IMR-90 (cell line): ENCODE measurements around the gene EGFR. TPM values are rescaled to one million over a fixed set of nuclear protein-coding genes. Genes with fewer than 3 reads are reported as not detected.

Experiments used
- ATAC-seq: fragments of 200-7000 bp; cut with Tn5 transposase; 2 replicates; pipeline ENCODE4 v1.9.1; 2020; ENCODE audit warnings: low read depth, mild to moderate bottlenecking, moderate library complexity
- BruUV-seq: library from RNA; stranded (reverse); fragments of 400-500 nt; replicated peaks from 2 replicates; lab custom pipeline; 2021; lab: Mats Ljungman, UMichigan
- CTCF ChIA-PET: fragments of 300-600 bp; formaldehyde crosslinking; extraction: SDS; loops from one replicate; lab custom pipeline; 2021; ENCODE audit warnings: antibody characterized with exemption; lab: Yijun Ruan, JAX
- POLR2A ChIA-PET: fragments of 300-600 bp; sonication (Branson Sonifier 250); formaldehyde crosslinking; loops from one replicate; lab custom pipeline; 2022; ENCODE audit warnings: antibody characterized with exemption; ENCODE audit not compliant: unreplicated experiment; lab: Charles Lee
- DNase-seq: peaks from one replicate; pipeline ENCODE4 v3.0.0; 2013
- H2AFZ ChIP-seq: replicated peaks from 2 replicates; pipeline ENCODE3; 2013; ENCODE audit warnings: low read length, mild to moderate bottlenecking; ENCODE audit not compliant: poor library complexity
- H2AK5ac ChIP-seq: 2 replicates; pipeline ENCODE4 v1.6.1; 2013; ENCODE audit warnings: low read depth, low read length, inconsistent platforms
- H2AK9ac ChIP-seq: replicated peaks from 2 replicates; pipeline ENCODE3; 2013; ENCODE audit warnings: mild to moderate bottlenecking, low read depth, low read length, moderate library complexity; ENCODE audit not compliant: poor library complexity
- H2BK120ac ChIP-seq: 2 replicates; pipeline ENCODE4 v1.6.1; 2013; ENCODE audit warnings: low read depth, low read length, inconsistent platforms
- H2BK15ac ChIP-seq: 3 replicates; pipeline ENCODE4 v1.6.1; 2013; ENCODE audit warnings: low read depth, low read length, inconsistent platforms
- H2BK20ac ChIP-seq: 2 replicates; pipeline ENCODE4 v1.6.1; 2013; ENCODE audit warnings: low read depth, mild to moderate bottlenecking, inconsistent platforms, low read length, moderate library complexity
- H2BK5ac ChIP-seq: 2 replicates; pipeline ENCODE4 v1.6.1; 2013; ENCODE audit warnings: mild to moderate bottlenecking, low read depth, low read length, inconsistent platforms; ENCODE audit not compliant: poor library complexity, severe bottlenecking
- H3K14ac ChIP-seq: replicated peaks from 2 replicates; pipeline ENCODE4 v1.6.1; 2013; ENCODE audit warnings: low read depth, low read length, inconsistent platforms
- H3K18ac ChIP-seq: 2 replicates; pipeline ENCODE4 v1.6.1; 2013; ENCODE audit warnings: low read depth, low read length, control low read depth
- H3K23ac ChIP-seq: 2 replicates; pipeline ENCODE4 v1.6.1; 2013; ENCODE audit warnings: low read depth, low read length, inconsistent platforms
- H3K27ac ChIP-seq: 2 replicates; pipeline ENCODE4 v1.5.1; 2013; ENCODE audit warnings: mild to moderate bottlenecking, control low read depth, low read length; ENCODE audit not compliant: insufficient read depth
- H3K27me3 ChIP-seq: 2 replicates; pipeline ENCODE4 v1.6.1; 2013; ENCODE audit warnings: low read length; ENCODE audit not compliant: control insufficient read depth, insufficient read depth
- H3K36me3 ChIP-seq: 2 replicates; pipeline ENCODE4 v1.6.1; 2013; ENCODE audit warnings: low read length, mixed read lengths; ENCODE audit not compliant: control insufficient read depth, insufficient read depth
- H3K4ac ChIP-seq: 2 replicates; pipeline ENCODE4 v1.6.1; 2013; ENCODE audit warnings: low read depth, low read length, inconsistent platforms
- H3K4me1 ChIP-seq: 2 replicates; pipeline ENCODE4 v1.6.1; 2013; ENCODE audit warnings: low read length, mixed read lengths; ENCODE audit not compliant: control insufficient read depth, insufficient read depth
- H3K4me2 ChIP-seq: 2 replicates; pipeline ENCODE4 v1.6.1; 2013; ENCODE audit warnings: low read depth, mild to moderate bottlenecking, control low read depth, low read length, moderate library complexity
- H3K4me3 ChIP-seq: 2 replicates; pipeline ENCODE4 v1.5.1; 2013; ENCODE audit warnings: low read depth, mild to moderate bottlenecking, control low read depth, low read length, moderate library complexity; ENCODE audit not compliant: insufficient read depth
- H3K56ac ChIP-seq: 2 replicates; pipeline ENCODE4 v1.6.1; 2013; ENCODE audit warnings: low read length, inconsistent platforms; ENCODE audit not compliant: insufficient read depth; ENCODE audit errors: extremely low read depth
- H3K79me1 ChIP-seq, 2 experiments: 2 replicates each; pipeline ENCODE4 v1.6.1; 2013; ENCODE audit warnings: low read length in 2 of 2, inconsistent platforms in 1 of 2, low read depth in 1 of 2
- H3K9ac ChIP-seq: 2 replicates; pipeline ENCODE4 v1.6.1; 2013; ENCODE audit warnings: low read depth, low read length, control low read depth
- H3K9me1 ChIP-seq: 2 replicates; pipeline ENCODE4 v1.6.1; 2013; ENCODE audit warnings: low read length, inconsistent platforms; ENCODE audit not compliant: insufficient read depth
- H3K9me3 ChIP-seq: 2 replicates; pipeline ENCODE4 v1.6.1; 2013; ENCODE audit warnings: low read length; ENCODE audit not compliant: control insufficient read depth, insufficient read depth
- H4K20me1 ChIP-seq: 2 replicates; pipeline ENCODE4 v1.6.1; 2013; ENCODE audit warnings: low read length, inconsistent platforms; ENCODE audit not compliant: insufficient read depth
- H4K5ac ChIP-seq: 2 replicates; pipeline ENCODE4 v1.6.1; 2013; ENCODE audit warnings: mild to moderate bottlenecking, low read depth, low read length, control low read depth
- H4K8ac ChIP-seq, 2 experiments: 2 replicates each; pipeline ENCODE4 v1.6.1; 2013; ENCODE audit warnings: low read depth in 2 of 2, low read length in 2 of 2, control low read depth in 1 of 2, inconsistent platforms in 1 of 2
- H4K91ac ChIP-seq: 2 replicates; pipeline ENCODE4 v1.6.1; 2013; ENCODE audit warnings: low read depth, low read length, inconsistent platforms; ENCODE audit not compliant: insufficient read depth
- BHLHE40 ChIP-seq: fragments of 150-350 bp; IDR thresholded peaks from 2 replicates; pipeline ENCODE4 v1.6.1; 2016; ENCODE audit warnings: mild to moderate bottlenecking, low read depth, low read length
- CEBPB ChIP-seq: IDR thresholded peaks from 2 replicates; pipeline ENCODE4 v1.6.1; 2012; ENCODE audit warnings: low read depth, low read length, improper control_type of control experiment
- FOS ChIP-seq: fragments of 150-350 bp; IDR thresholded peaks from 2 replicates; pipeline ENCODE4 v1.6.1; 2016; ENCODE audit warnings: low read depth, low read length
- MAZ ChIP-seq: IDR thresholded peaks from 2 replicates; pipeline ENCODE4 v1.6.1; 2012; ENCODE audit warnings: low read depth, mild to moderate bottlenecking, low read length, improper control_type of control experiment, moderate library complexity, borderline replicate concordance
- MXI1 ChIP-seq: IDR thresholded peaks from 2 replicates; pipeline ENCODE4 v1.6.1; 2012; ENCODE audit warnings: low read depth, mild to moderate bottlenecking, low read length, moderate library complexity, borderline replicate concordance
- NFE2L2 ChIP-seq: fragments of 150-350 bp; IDR thresholded peaks from 2 replicates; pipeline ENCODE4 v1.6.1; 2016; ENCODE audit warnings: low read depth, mild to moderate bottlenecking, low read length
- POLR2A ChIP-seq: IDR thresholded peaks from 2 replicates; pipeline ENCODE4 v1.6.1; 2012; ENCODE audit warnings: mild to moderate bottlenecking, low read depth, low read length
- RAD21 ChIP-seq: IDR thresholded peaks from 2 replicates; pipeline ENCODE4 v1.6.1; 2012; ENCODE audit warnings: low read length, improper control_type of control experiment
- RCOR1 ChIP-seq: IDR thresholded peaks from 2 replicates; pipeline ENCODE4 v1.6.1; 2012; ENCODE audit warnings: mild to moderate bottlenecking, low read length, improper control_type of control experiment; ENCODE audit not compliant: insufficient replicate concordance
- RFX5 ChIP-seq: IDR thresholded peaks from 2 replicates; pipeline ENCODE4 v1.8.0; 2012; ENCODE audit warnings: low read depth, mild to moderate bottlenecking, low read length, moderate library complexity
- SMC3 ChIP-seq: fragments of 150-350 bp; IDR thresholded peaks from 2 replicates; pipeline ENCODE4 v1.6.1; 2016; ENCODE audit warnings: low read depth, mild to moderate bottlenecking, antibody characterized with exemption, low read length, moderate library complexity
- WGBS, 2 experiments: methylation state at CpG; one replicate each; pipeline versions ENCODE4 v1.1.5 to v1.1.7; 2013; ENCODE audit warnings: missing lambda C conversion rate in 2 of 2; ENCODE audit not compliant: insufficient read length in 1 of 2; ENCODE audit errors: extremely low coverage in 2 of 2; 5-methylcytosine and 5-hydroxymethylcytosine counted together
- dilution Hi-C: fragments of 300-500 bp; cut with HindIII; formaldehyde crosslinking; loops from one replicate; pipeline ENCODE4 v1.14.3; 2018; ENCODE audit warnings: low sequenced_read_pairs; ENCODE audit not compliant: unreplicated experiment
- in situ Hi-C: fragments of 300-500 bp; cut with MboI; formaldehyde crosslinking; loops from 3 replicates; pipeline ENCODE4 v1.14.3; 2019; ENCODE audit warnings: low sequenced_read_pairs, inconsistent platforms, mixed read lengths
- intact Hi-C: fragments of 100-400 bp; cut with micrococcal nuclease; formaldehyde crosslinking; loops from 2 replicates; pipeline ENCODE4 v1.10.0; 2022
- polyA plus RNA-seq, 3 experiments: library from polyadenylated mRNA; depleted of rRNA; stranded (reverse); fragments of >200 nt; gene quantifications; 2 replicates each; pipeline ENCODE4 v1.2.3, GENCODE V29; 2012; ENCODE audit warnings: low replicate concordance in 1 of 3
- total RNA-seq: library from RNA; depleted of rRNA; stranded (reverse); fragments of >200 nt; gene quantifications from 2 replicates; pipeline ENCODE4 v1.2.3, GENCODE V29; 2012
- TF ChIP-seq, protein P1 (sequence below): fragments of 150-350 bp; IDR thresholded peaks from 2 replicates; pipeline ENCODE4 v1.6.1; 2017; ENCODE audit warnings: mild to moderate bottlenecking, antibody characterized with exemption, low read length, low read depth
- TF ChIP-seq, protein P2 (sequence below): fragments of 150-350 bp; IDR thresholded peaks from 2 replicates; pipeline ENCODE4 v1.6.1; 2016; ENCODE audit warnings: low read depth, mild to moderate bottlenecking, low read length, moderate library complexity, borderline replicate concordance
- TF ChIP-seq, protein P3 (sequence below): conservative IDR thresholded peaks from 2 replicates; pipeline ENCODE4 v1.5.1; 2012; ENCODE audit warnings: mild to moderate bottlenecking, low read depth, low read length, improper control_type of control experiment

EGFR gene
- total and polyA plus RNA-seq, 2 of the 4 experiments (the other 2 are of a cell fraction): 36.9 to 60.4 TPM

DNA sequence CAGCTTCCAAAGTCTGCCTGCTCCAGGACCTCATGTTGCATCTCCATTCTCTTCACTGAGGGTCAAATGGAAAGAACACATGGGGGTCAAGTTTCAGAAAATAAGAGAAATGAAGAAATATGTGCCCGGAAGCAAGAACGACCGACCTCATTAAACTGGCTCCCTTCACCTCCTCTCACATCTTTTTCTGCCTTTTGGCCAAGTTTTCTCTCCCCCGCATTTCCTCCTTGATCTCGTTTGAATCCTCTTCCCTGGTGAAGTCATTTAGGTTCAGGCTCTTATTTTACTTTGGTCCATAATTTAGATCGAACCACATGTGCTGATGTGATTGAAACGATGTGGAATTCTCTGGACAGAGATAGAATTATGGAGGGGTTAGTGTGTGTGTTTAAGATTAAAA, 44.2 kb downstream of the EGFR start:
- peak overlapping the region; percentile 70 for H3K18ac ChIP-seq
- POLR2A ChIA-PET: no interaction called here
- peak overlapping the region; percentile 55; the same call in 1 of the 2 replicates for H4K5ac ChIP-seq
- BruUV-seq: no TSS peak
- peak overlapping the region; percentile 43; the same call in 1 of the 2 replicates for H3K23ac ChIP-seq
- H2AFZ ChIP-seq: no peak overlapping the region
- no peak overlapping the region for H3K9ac ChIP-seq
- peak overlapping the region; percentile 99 for H2BK120ac ChIP-seq
- dilution Hi-C loops (no loop called here), intact Hi-C loops (no loop called here), in situ Hi-C loops (no loop called here)
- H2BK5ac ChIP-seq: peak overlapping the region; percentile 97
- H3K36me3 ChIP-seq: peaks cover 7% of the 10 kb centered on the region
- CTCF ChIA-PET: interaction anchor here (1.5 kb wide), 1 partner anchor 10 kb away, joined by 3 read pairs; no protein-coding TSS in a partner anchor
- no peaks in the 10 kb centered on the region for H3K27me3 ChIP-seq
- no peak overlapping the region for H3K4me2 ChIP-seq
- H4K20me1 ChIP-seq: no peaks in the 10 kb centered on the region; the same call in 1 of the 2 replicates
- H3K4me1 ChIP-seq: peaks cover 44% of the 10 kb centered on the region
- H3K79me1 ChIP-seq: peaks cover 32 to 63% of the 10 kb centered on the region in 2 experiments
- peak overlapping the region; percentile 94 for H2BK20ac ChIP-seq
- TF ChIP-seq, protein P1, sequence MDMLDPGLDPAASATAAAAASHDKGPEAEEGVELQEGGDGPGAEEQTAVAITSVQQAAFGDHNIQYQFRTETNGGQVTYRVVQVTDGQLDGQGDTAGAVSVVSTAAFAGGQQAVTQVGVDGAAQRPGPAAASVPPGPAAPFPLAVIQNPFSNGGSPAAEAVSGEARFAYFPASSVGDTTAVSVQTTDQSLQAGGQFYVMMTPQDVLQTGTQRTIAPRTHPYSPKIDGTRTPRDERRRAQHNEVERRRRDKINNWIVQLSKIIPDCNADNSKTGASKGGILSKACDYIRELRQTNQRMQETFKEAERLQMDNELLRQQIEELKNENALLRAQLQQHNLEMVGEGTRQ: no peak
- TF ChIP-seq POLR2A: no peak
- TF ChIP-seq BHLHE40: no peak
- no peak for TF ChIP-seq MXI1
- TF ChIP-seq SMC3: no peak
- no peak for TF ChIP-seq FOS
- TF ChIP-seq RCOR1: no peak
- TF ChIP-seq, protein P2, sequence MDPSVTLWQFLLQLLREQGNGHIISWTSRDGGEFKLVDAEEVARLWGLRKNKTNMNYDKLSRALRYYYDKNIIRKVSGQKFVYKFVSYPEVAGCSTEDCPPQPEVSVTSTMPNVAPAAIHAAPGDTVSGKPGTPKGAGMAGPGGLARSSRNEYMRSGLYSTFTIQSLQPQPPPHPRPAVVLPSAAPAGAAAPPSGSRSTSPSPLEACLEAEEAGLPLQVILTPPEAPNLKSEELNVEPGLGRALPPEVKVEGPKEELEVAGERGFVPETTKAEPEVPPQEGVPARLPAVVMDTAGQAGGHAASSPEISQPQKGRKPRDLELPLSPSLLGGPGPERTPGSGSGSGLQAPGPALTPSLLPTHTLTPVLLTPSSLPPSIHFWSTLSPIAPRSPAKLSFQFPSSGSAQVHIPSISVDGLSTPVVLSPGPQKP: no peak
- no peak for TF ChIP-seq MAZ
- TF ChIP-seq CEBPB: no peak
- TF ChIP-seq RAD21: no peak
- TF ChIP-seq NFE2L2: no peak
- no peak for TF ChIP-seq RFX5
- TF ChIP-seq, protein P3, sequence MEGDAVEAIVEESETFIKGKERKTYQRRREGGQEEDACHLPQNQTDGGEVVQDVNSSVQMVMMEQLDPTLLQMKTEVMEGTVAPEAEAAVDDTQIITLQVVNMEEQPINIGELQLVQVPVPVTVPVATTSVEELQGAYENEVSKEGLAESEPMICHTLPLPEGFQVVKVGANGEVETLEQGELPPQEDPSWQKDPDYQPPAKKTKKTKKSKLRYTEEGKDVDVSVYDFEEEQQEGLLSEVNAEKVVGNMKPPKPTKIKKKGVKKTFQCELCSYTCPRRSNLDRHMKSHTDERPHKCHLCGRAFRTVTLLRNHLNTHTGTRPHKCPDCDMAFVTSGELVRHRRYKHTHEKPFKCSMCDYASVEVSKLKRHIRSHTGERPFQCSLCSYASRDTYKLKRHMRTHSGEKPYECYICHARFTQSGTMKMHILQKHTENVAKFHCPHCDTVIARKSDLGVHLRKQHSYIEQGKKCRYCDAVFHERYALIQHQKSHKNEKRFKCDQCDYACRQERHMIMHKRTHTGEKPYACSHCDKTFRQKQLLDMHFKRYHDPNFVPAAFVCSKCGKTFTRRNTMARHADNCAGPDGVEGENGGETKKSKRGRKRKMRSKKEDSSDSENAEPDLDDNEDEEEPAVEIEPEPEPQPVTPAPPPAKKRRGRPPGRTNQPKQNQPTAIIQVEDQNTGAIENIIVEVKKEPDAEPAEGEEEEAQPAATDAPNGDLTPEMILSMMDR: no peak
- H2AK5ac ChIP-seq: peak overlapping the region; percentile 85
- peak overlapping the region; percentile 63 for H3K27ac ChIP-seq
- ATAC-seq (no peak), DNase-seq (no peak)
- H3K14ac ChIP-seq: peak overlapping the region; percentile 98
- H3K9me3 ChIP-seq: no peaks in the 10 kb centered on the region
- H3K56ac ChIP-seq: peak overlapping the region; percentile 38; the same call in 1 of the 2 replicates
- H2AK9ac ChIP-seq: no peak overlapping the region
- H4K91ac ChIP-seq: peak overlapping the region; percentile 98
- H3K4ac ChIP-seq: peak overlapping the region; percentile 99
- no peak overlapping the region for H3K4me3 ChIP-seq
- WGBS, 2 experiments: 100% methylated on average over 1 of the region's 7 CpGs; no CpG with 5 or more reads in 1 of the 2 experiments
- peak overlapping the region; percentile 94 for H2BK15ac ChIP-seq
- H4K8ac ChIP-seq: peak overlapping the region; percentile 48 to 99
- peaks cover 30% of the 10 kb centered on the region for H3K9me1 ChIP-seq
